Loucy (cell line): Measurements from ENCODE around the gene CBLC.

ENCODE experiments used
- H2AFZ ChIP-seq: fragments of 200-600 bp; sonication (generic); 2 replicates; pipeline ENCODE4 v1.6.0; 2016; ENCODE audit warnings: antibody characterized with exemption, mild to moderate bottlenecking, low read length, moderate library complexity
- H3F3A ChIP-seq: fragments of 200-600 bp; 2 replicates; pipeline ENCODE4 v1.6.0; 2016; ENCODE audit warnings: antibody characterized with exemption, low read depth, mild to moderate bottlenecking
- H3K27me3 ChIP-seq: fragments of 200-600 bp; sonication (generic); 2 replicates; pipeline ENCODE4 v1.6.1; 2014; ENCODE audit warnings: low read length, mild to moderate bottlenecking; ENCODE audit not compliant: insufficient read depth, poor library complexity, severe bottlenecking
- H3K36me3 ChIP-seq: fragments of 200-600 bp; sonication (generic); 2 replicates; pipeline ENCODE4 v1.6.1; 2016; ENCODE audit warnings: low read length; ENCODE audit not compliant: insufficient read depth
- H3K4me1 ChIP-seq: fragments of 200-600 bp; sonication (generic); 2 replicates; pipeline ENCODE4 v1.5.1; 2014; ENCODE audit warnings: low read length, mild to moderate bottlenecking; ENCODE audit not compliant: insufficient read depth, poor library complexity, severe bottlenecking
- H3K4me2 ChIP-seq: fragments of 200-600 bp; sonication (generic); 2 replicates; pipeline ENCODE4 v1.6.0; 2014; ENCODE audit warnings: antibody characterized with exemption, low read length, low read depth, mild to moderate bottlenecking; ENCODE audit not compliant: poor library complexity, severe bottlenecking
- H3K4me3 ChIP-seq: fragments of 200-600 bp; sonication (generic); 2 replicates; pipeline ENCODE4 v1.5.1; 2014; ENCODE audit warnings: low read length, mild to moderate bottlenecking, mixed read lengths; ENCODE audit not compliant: poor library complexity, severe bottlenecking
- H3K79me2 ChIP-seq: fragments of 200-600 bp; sonication (generic); 2 replicates; pipeline ENCODE4 v1.6.1; 2014; ENCODE audit warnings: low read length; ENCODE audit not compliant: insufficient read depth
- H3K9ac ChIP-seq: fragments of 200-600 bp; sonication (generic); 2 replicates; pipeline ENCODE4 v1.6.0; 2014; ENCODE audit warnings: mild to moderate bottlenecking, low read depth, low read length, moderate library complexity; ENCODE audit not compliant: poor library complexity, severe bottlenecking
- H3K9me2 ChIP-seq: fragments of 200-600 bp; sonication (generic); replicated peaks from 2 replicates; pipeline ENCODE4 v1.6.1; 2016; ENCODE audit warnings: low read depth, low read length, mixed read lengths
- H3K9me3 ChIP-seq: fragments of 200-600 bp; sonication (generic); 2 replicates; pipeline ENCODE4 v1.6.1; 2014; ENCODE audit warnings: mild to moderate bottlenecking, antibody characterized with exemption, low read length, low read depth; ENCODE audit not compliant: insufficient read depth
- H4K20me1 ChIP-seq: fragments of 200-600 bp; sonication (generic); 2 replicates; pipeline ENCODE4 v1.6.0; 2014; ENCODE audit warnings: antibody characterized with exemption, low read length, mild to moderate bottlenecking; ENCODE audit not compliant: insufficient read depth, poor library complexity, severe bottlenecking
- CTCF ChIP-seq: fragments of 200-600 bp; sonication (generic); conservative IDR thresholded peaks from 2 replicates; pipeline ENCODE4 v1.5.1; 2014; ENCODE audit warnings: mild to moderate bottlenecking, antibody characterized with exemption, low read length
- EZH2phosphoT487 ChIP-seq: fragments of 200-600 bp; IDR thresholded peaks from 2 replicates; pipeline ENCODE4 v1.6.1; 2018; ENCODE audit warnings: antibody characterized with exemption, mild to moderate bottlenecking, moderate library complexity, borderline replicate concordance

The CBLC gene

GRCh38 chr19:44772959-44773358 is 4.7 kb upstream of the CBLC start:
- no peaks in the 10 kb centered on the region for H4K20me1 ChIP-seq
- peaks cover 6% of the 10 kb centered on the region for H3K4me1 ChIP-seq
- H3F3A ChIP-seq = no peaks in the 10 kb centered on the region
- H3K27me3 ChIP-seq = no peaks in the 10 kb centered on the region
- H3K9ac ChIP-seq = no peak overlapping the region
- H3K36me3 ChIP-seq = no peaks in the 10 kb centered on the region
- H3K79me2 ChIP-seq = no peaks in the 10 kb centered on the region
- H2AFZ ChIP-seq = no peak overlapping the region
- H3K4me3 ChIP-seq = no peak overlapping the region
- no peaks in the 10 kb centered on the region for H3K9me2 ChIP-seq
- no peak overlapping the region for H3K4me2 ChIP-seq
- TF ChIP-seq EZH2phosphoT487 (no peak), CTCF (no peak)
- H3K9me3 ChIP-seq = no peaks in the 10 kb centered on the region

DNA sequence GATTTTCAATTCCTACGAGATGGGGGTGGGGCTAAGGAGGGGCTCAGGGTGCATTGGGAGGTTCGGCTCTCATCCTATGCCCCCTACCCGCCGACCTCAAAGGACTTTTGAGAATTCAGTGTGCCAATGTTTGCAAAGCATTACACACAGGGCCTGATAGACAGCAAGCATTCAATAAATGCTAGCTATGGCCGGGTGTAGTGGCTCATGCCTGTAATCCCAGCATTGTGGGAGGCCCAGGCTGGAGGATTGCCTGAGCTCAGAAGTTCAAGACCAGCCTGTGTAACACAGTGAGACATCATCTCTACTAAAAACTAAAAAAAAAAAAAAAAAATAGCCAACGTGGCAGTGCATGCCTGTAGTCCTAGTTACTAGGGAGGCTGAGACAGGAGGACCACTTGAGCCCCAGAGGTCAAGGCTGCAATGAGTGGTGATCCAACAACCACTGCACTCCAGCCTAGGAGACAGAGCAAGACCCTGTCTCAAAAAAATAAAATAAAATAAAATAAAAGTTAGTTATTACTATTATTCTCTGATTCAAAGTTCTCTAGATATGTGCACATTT is 1.9 kb upstream of the CBLC start:
- TF ChIP-seq EZH2phosphoT487 = no peak
- no peak for TF ChIP-seq CTCF
- H4K20me1 ChIP-seq = no peaks in the 10 kb centered on the region
- H3K79me2 ChIP-seq = no peaks in the 10 kb centered on the region
- no peaks in the 10 kb centered on the region for H3K9me2 ChIP-seq
- no peaks in the 10 kb centered on the region for H3K27me3 ChIP-seq
- no peak overlapping the region for H3K9ac ChIP-seq
- no peak overlapping the region for H3K4me3 ChIP-seq
- no peaks in the 10 kb centered on the region for H3K9me3 ChIP-seq
- H3K36me3 ChIP-seq = no peaks in the 10 kb centered on the region
- no peak overlapping the region for H3K4me2 ChIP-seq
- no peak overlapping the region for H2AFZ ChIP-seq
- H3F3A ChIP-seq = no peaks in the 10 kb centered on the region
- no peaks in the 10 kb centered on the region for H3K4me1 ChIP-seq

DNA sequence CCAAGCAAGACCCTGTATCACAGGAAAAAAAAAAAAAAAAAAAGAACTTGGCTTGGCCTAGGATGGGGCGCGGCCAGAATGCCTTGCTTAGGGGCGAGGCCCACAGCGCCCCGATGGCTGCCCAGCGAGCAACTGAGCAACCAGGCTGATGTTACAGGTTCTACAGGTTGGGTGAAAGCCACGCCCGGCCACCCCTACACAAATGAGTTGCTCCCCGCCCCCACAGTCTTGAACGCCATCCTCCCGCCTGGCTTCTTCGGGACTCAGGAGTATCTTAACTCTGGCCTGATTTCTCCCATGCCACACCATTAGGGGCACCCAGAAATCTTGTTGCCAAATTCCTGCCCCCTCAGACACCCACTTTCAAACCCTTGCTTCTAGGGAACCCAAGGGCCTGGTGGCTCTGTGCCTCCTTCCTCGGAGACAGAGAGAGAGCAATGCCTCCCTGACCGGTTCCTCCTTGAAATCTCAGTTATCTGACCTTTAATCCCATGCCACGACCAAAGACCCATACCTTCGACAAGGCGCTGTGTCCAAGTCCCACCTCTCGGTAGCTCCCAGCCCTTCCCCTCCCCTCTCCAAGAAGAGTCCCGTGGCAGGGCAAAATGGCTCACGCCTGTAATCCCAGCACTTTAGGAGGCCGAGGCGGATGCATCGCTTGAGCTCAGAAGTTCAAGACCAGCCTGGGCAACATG is 1.1 kb upstream of the CBLC start:
- Histone ChIP-seq H3K79me2 (no peaks in the 10 kb centered on the region), H4K20me1 (no peaks in the 10 kb centered on the region), H3F3A (no peaks in the 10 kb centered on the region), H2AFZ (no peak overlapping the region), H3K27me3 (no peaks in the 10 kb centered on the region), H3K9me2 (no peaks in the 10 kb centered on the region), H3K9ac (no peak overlapping the region), H3K36me3 (no peaks in the 10 kb centered on the region), H3K4me2 (no peak overlapping the region), H3K4me3 (no peak overlapping the region), H3K4me1 (no peaks in the 10 kb centered on the region), H3K9me3 (no peaks in the 10 kb centered on the region)
- TF ChIP-seq CTCF (no peak), EZH2phosphoT487 (no peak)
